Neuron (in vitro differentiated cells): ENCODE results near the gene IFNA2.
"Not testable (repeated sequence)": the region's sequence is repeated elsewhere in the genome, so short reads cannot be mapped to it uniquely, and the experiment has no call there.

Source experiments
- H2AFZ ChIP-seq: one replicate; pipeline ENCODE4 v1.6.1; 2013; ENCODE audit warnings: low read depth, mild to moderate bottlenecking, inconsistent platforms, low read length, moderate library complexity
- H3K27me3 ChIP-seq: one replicate; pipeline ENCODE4 v1.6.1; 2013; ENCODE audit warnings: low read length; ENCODE audit not compliant: insufficient read depth
- H3K36me3 ChIP-seq: one replicate; pipeline ENCODE4 v1.6.1; 2013; ENCODE audit warnings: low read length; ENCODE audit not compliant: insufficient read depth
- H3K4me1 ChIP-seq: one replicate; pipeline ENCODE4 v1.6.1; 2013; ENCODE audit warnings: low read length; ENCODE audit not compliant: insufficient read depth
- H3K4me3 ChIP-seq: 2 replicates; pipeline ENCODE4 v1.5.1; 2013; ENCODE audit warnings: mild to moderate bottlenecking, low read length, moderate library complexity
- H3K9me3 ChIP-seq: one replicate; pipeline ENCODE4 v1.6.1; 2013; ENCODE audit warnings: low read length

IFNA2 gene

GRCh38 chr9:21385131-21385670, at the start of gene IFNA2:
TSS of gene IFNA2 (minus strand) at chr9:21385398. CDS start at chr9:21385329, 69 bp downstream.
- Histone ChIP-seq H3K4me3 (no peak within 1 kb of the TSS), H3K4me1 (peaks cover 8% of the 10 kb centered on the region), H2AFZ (no peak within 1 kb of the TSS), H3K27me3 (peaks cover 7% of the 10 kb centered on the region), H3K36me3 (no peaks in the 10 kb centered on the region), H3K9me3 (no peaks in the 10 kb centered on the region)

GRCh38 chr9:21435015-21435383, 49.8 kb upstream of the IFNA2 start:
- not testable (repeated sequence) for H3K4me1 ChIP-seq

GRCh38 chr9:21434202-21435014, 49.2 kb upstream of the IFNA2 start:
- H3K4me1 ChIP-seq: no peaks in the 10 kb centered on the region
- no peaks in the 10 kb centered on the region for H3K9me3 ChIP-seq

More at GRCh38 chr9:21435015-21435383, 49.8 kb upstream of the IFNA2 start:
- H3K9me3 ChIP-seq, H3K4me3 ChIP-seq, H3K27me3 ChIP-seq, H2AFZ ChIP-seq, H3K36me3 ChIP-seq: not testable (repeated sequence)

GRCh38 chr9:21432672-21433425, 47.7 kb upstream of the IFNA2 start:
- H3K9me3 ChIP-seq: no peaks in the 10 kb centered on the region

More at GRCh38 chr9:21434202-21435014, 49.2 kb upstream of the IFNA2 start:
- Histone ChIP-seq H3K27me3 (no peaks in the 10 kb centered on the region), H3K4me3 (no peak overlapping the region), H2AFZ (no peak overlapping the region), H3K36me3 (no peaks in the 10 kb centered on the region)

GRCh38 chr9:21429191-21429590, 44.0 kb upstream of the IFNA2 start:
- H3K36me3 ChIP-seq: no peaks in the 10 kb centered on the region
- no peak overlapping the region for H2AFZ ChIP-seq
- no peaks in the 10 kb centered on the region for H3K9me3 ChIP-seq
- H3K27me3 ChIP-seq: no peaks in the 10 kb centered on the region
- no peak overlapping the region for H3K4me3 ChIP-seq
- H3K4me1 ChIP-seq: no peaks in the 10 kb centered on the region

More at GRCh38 chr9:21432672-21433425, 47.7 kb upstream of the IFNA2 start:
- H2AFZ ChIP-seq: no peak overlapping the region
- H3K4me1 ChIP-seq: no peaks in the 10 kb centered on the region
- H3K36me3 ChIP-seq: no peaks in the 10 kb centered on the region
- no peak overlapping the region for H3K4me3 ChIP-seq
- H3K27me3 ChIP-seq: no peaks in the 10 kb centered on the region

- no peak overlapping the region for H3K4me3 ChIP-seq
- no peaks in the 10 kb centered on the region for H3K9me3 ChIP-seq
- no peaks in the 10 kb centered on the region for H3K27me3 ChIP-seq
- H3K36me3 ChIP-seq: no peaks in the 10 kb centered on the region
- H3K4me1 ChIP-seq: no peaks in the 10 kb centered on the region
- no peak overlapping the region for H2AFZ ChIP-seq
Observed at GRCh38 chr9:21428235-21428634, 43.0 kb upstream of the IFNA2 start.

GRCh38 chr9:21415493-21416267, 30.5 kb upstream of the IFNA2 start:
- H3K9me3 ChIP-seq: no peaks in the 10 kb centered on the region
- H3K27me3 ChIP-seq: no peaks in the 10 kb centered on the region
- no peaks in the 10 kb centered on the region for H3K4me1 ChIP-seq
- H3K4me3 ChIP-seq: no peak overlapping the region
- H3K36me3 ChIP-seq: no peaks in the 10 kb centered on the region
- H2AFZ ChIP-seq: no peak overlapping the region

- no peak overlapping the region for H3K4me3 ChIP-seq
- H3K9me3 ChIP-seq: no peaks in the 10 kb centered on the region
- no peaks in the 10 kb centered on the region for H3K27me3 ChIP-seq
- H3K4me1 ChIP-seq: no peaks in the 10 kb centered on the region
- H3K36me3 ChIP-seq: no peaks in the 10 kb centered on the region
- no peak overlapping the region for H2AFZ ChIP-seq
Observed at GRCh38 chr9:21414220-21414940, 29.2 kb upstream of the IFNA2 start.

- H3K27me3 ChIP-seq: no peaks in the 10 kb centered on the region
- no peaks in the 10 kb centered on the region for H3K36me3 ChIP-seq
- no peak overlapping the region for H2AFZ ChIP-seq
- no peak overlapping the region for H3K4me3 ChIP-seq
- no peaks in the 10 kb centered on the region for H3K4me1 ChIP-seq
- H3K9me3 ChIP-seq: no peaks in the 10 kb centered on the region
Observed at GRCh38 chr9:21413624-21414023, 28.4 kb upstream of the IFNA2 start.

GRCh38 chr9:21413151-21413550, 28.0 kb upstream of the IFNA2 start:
- Histone ChIP-seq H3K27me3 (no peaks in the 10 kb centered on the region), H2AFZ (no peak overlapping the region), H3K36me3 (no peaks in the 10 kb centered on the region), H3K9me3 (no peaks in the 10 kb centered on the region), H3K4me1 (no peaks in the 10 kb centered on the region), H3K4me3 (no peak overlapping the region)

GRCh38 chr9:21412107-21412506, 26.9 kb upstream of the IFNA2 start:
- H2AFZ ChIP-seq: no peak overlapping the region
- no peak overlapping the region for H3K4me3 ChIP-seq
- H3K36me3 ChIP-seq: no peaks in the 10 kb centered on the region
- H3K27me3 ChIP-seq: no peaks in the 10 kb centered on the region
- no peaks in the 10 kb centered on the region for H3K9me3 ChIP-seq
- no peaks in the 10 kb centered on the region for H3K4me1 ChIP-seq

- Histone ChIP-seq H3K27me3 (peaks cover 6% of the 10 kb centered on the region), H3K4me1 (no peaks in the 10 kb centered on the region), H2AFZ (no peak within 1 kb of the TSS), H3K9me3 (no peaks in the 10 kb centered on the region), H3K36me3 (no peaks in the 10 kb centered on the region), H3K4me3 (no peak within 1 kb of the TSS)
Observed at GRCh38 chr9:21408817-21409216, 23.6 kb upstream of the IFNA2 start, which contains the start of gene IFNA8. TSS of gene IFNA8 (plus strand) at chr9:21409117. CDS start at chr9:21409177, 60 bp downstream.
